H1 (cell line): ENCODE data around the gene ZNF536. TPM values are rescaled to one million over a fixed set of nuclear protein-coding genes. Genes with fewer than 3 reads are reported as not detected.

Experiments used
- CTCF ChIA-PET: fragments of 300-600 bp; sonication (Branson Sonifier 250); formaldehyde crosslinking; loops from one replicate; lab custom pipeline; 2021; ENCODE audit not compliant: partially characterized antibody; lab: Charles Lee
- POLR2A ChIA-PET: fragments of 300-600 bp; sonication (Branson Sonifier 250); formaldehyde crosslinking; loops from one replicate; lab custom pipeline; 2021; ENCODE audit warnings: inconsistent platforms; ENCODE audit not compliant: partially characterized antibody; lab: Charles Lee
- DNase-seq, 2 experiments: peaks; one replicate each; pipeline versions ENCODE4 v3.0.0 to v3.0.0-alpha.2; 2010 to 2022; ENCODE audit warnings: low spot score in 2 of 2, low read depth in 1 of 2, mixed read lengths in 1 of 2
- FAIRE-seq: peaks from 2 replicates; lab custom pipeline; 2011; peaks lifted over from hg19 to GRCh38; lab: Jason Lieb, UNC
- H2AFZ ChIP-seq: 2 replicates; pipeline ENCODE4 v1.8.1; 2012; ENCODE audit warnings: low read length, inconsistent platforms
- H2AK5ac ChIP-seq: 2 replicates; pipeline ENCODE4 v1.6.1; 2013; ENCODE audit warnings: low read depth, low read length
- H2BK120ac ChIP-seq: replicated peaks from 2 replicates; pipeline ENCODE3; 2013; ENCODE audit warnings: low read depth, low read length, inconsistent platforms
- H2BK12ac ChIP-seq: 2 replicates; pipeline ENCODE4 v1.6.1; 2013; ENCODE audit warnings: low read depth, low read length
- H2BK15ac ChIP-seq: 2 replicates; pipeline ENCODE4 v1.6.1; 2013; ENCODE audit warnings: low read length
- H2BK20ac ChIP-seq: 2 replicates; pipeline ENCODE4 v1.6.1; 2013; ENCODE audit warnings: low read length
- H2BK5ac ChIP-seq: 2 replicates; pipeline ENCODE4 v1.6.1; 2013; ENCODE audit warnings: low read depth, low read length
- H3K14ac ChIP-seq: 2 replicates; pipeline ENCODE4 v1.6.1; 2013; ENCODE audit warnings: inconsistent platforms; ENCODE audit not compliant: insufficient read length
- H3K18ac ChIP-seq: 2 replicates; pipeline ENCODE4 v1.6.1; 2013; ENCODE audit warnings: low read length; ENCODE audit errors: extremely low read depth
- H3K23ac ChIP-seq: 2 replicates; pipeline ENCODE4 v1.6.1; 2013; ENCODE audit warnings: inconsistent platforms; ENCODE audit not compliant: insufficient read length
- H3K23me2 ChIP-seq: 2 replicates; pipeline ENCODE4 v1.6.1; 2013; ENCODE audit warnings: low read depth, low read length
- H3K27ac ChIP-seq: 2 replicates; pipeline ENCODE4 v1.6.1; 2011; ENCODE audit warnings: low read depth, low read length, inconsistent platforms
- H3K27me3 ChIP-seq, 4 experiments: replicated peaks in 1 of 4; 1 replicate in 1 of 4; 2 replicates in 3 of 4; pipeline versions ENCODE4 v1.6.1 to v1.8.1; 2011 to 2013; ENCODE audit warnings: low read length in 3 of 4, mild to moderate bottlenecking in 3 of 4, inconsistent platforms in 2 of 4, mixed read lengths in 2 of 4, moderate library complexity in 1 of 4; ENCODE audit not compliant: control insufficient read depth in 3 of 4, insufficient read depth in 3 of 4; ENCODE audit errors: extremely low read depth in 1 of 4
- H3K36me3 ChIP-seq, 4 experiments: 2 replicates each; pipeline versions ENCODE4 v1.6.1 to v1.8.1; 2011 to 2013; ENCODE audit warnings: mild to moderate bottlenecking in 4 of 4, low read length in 3 of 4, moderate library complexity in 2 of 4, control low read depth in 1 of 4, inconsistent platforms in 1 of 4; ENCODE audit not compliant: insufficient read depth in 4 of 4, control insufficient read depth in 2 of 4
- H3K4ac ChIP-seq: replicated peaks from 2 replicates; pipeline ENCODE3; 2013; ENCODE audit warnings: low read length, low read depth, mixed read lengths, inconsistent platforms; ENCODE audit not compliant: insufficient read length
- H3K4me1 ChIP-seq, 4 experiments: replicated peaks in 1 of 4; 1 replicate in 1 of 4; 2 replicates in 3 of 4; pipeline versions ENCODE4 v1.6.1 to v1.8.1; 2011 to 2013; ENCODE audit warnings: low read length in 3 of 4, inconsistent platforms in 2 of 4, mixed read lengths in 1 of 4; ENCODE audit not compliant: insufficient read depth in 4 of 4, control insufficient read depth in 3 of 4
- H3K4me2 ChIP-seq, 2 experiments: 2 replicates each; pipeline versions ENCODE4 v1.6.1 to v1.8.1; 2011 to 2013; ENCODE audit warnings: low read depth in 2 of 2, low read length in 2 of 2, control low read depth in 1 of 2, inconsistent platforms in 1 of 2, mild to moderate bottlenecking in 1 of 2; ENCODE audit not compliant: insufficient read depth in 1 of 2
- H3K4me3 ChIP-seq, 4 experiments: fragments of 200-600, 300-600 bp in 1 of 4; sonication (generic), shearing (Covaris generic), sonication (Bioruptor Twin) in 1 of 4; 2 replicates each; pipeline versions ENCODE4 v1.5.1 to v1.8.1; 2011 to 2016; ENCODE audit warnings: low read length in 4 of 4, low read depth in 3 of 4, control low read depth in 2 of 4, inconsistent platforms in 2 of 4, mild to moderate bottlenecking in 2 of 4, mixed read lengths in 1 of 4, moderate library complexity in 1 of 4; ENCODE audit not compliant: insufficient read depth in 2 of 4; ENCODE audit errors: extremely low read depth in 1 of 4
- H3K56ac ChIP-seq: replicated peaks from 2 replicates; pipeline ENCODE3; 2013; ENCODE audit warnings: low read depth, mild to moderate bottlenecking, mixed read lengths, low read length, inconsistent platforms; ENCODE audit not compliant: insufficient read length
- H3K79me1 ChIP-seq: 2 replicates; pipeline ENCODE4 v1.6.1; 2013; ENCODE audit warnings: low read depth, low read length, control low read depth
- H3K79me2 ChIP-seq, 2 experiments: 2 replicates each; pipeline versions ENCODE4 v1.6.1 to v1.8.1; 2012 to 2013; ENCODE audit warnings: low read length in 2 of 2, mild to moderate bottlenecking in 2 of 2, inconsistent platforms in 1 of 2; ENCODE audit not compliant: insufficient read depth in 2 of 2, control insufficient read depth in 1 of 2
- H3K9ac ChIP-seq, 4 experiments: replicated peaks in 1 of 4; 1 replicate in 1 of 4; 2 replicates in 3 of 4; pipeline versions ENCODE4 v1.6.1 to v1.8.1; 2011 to 2013; ENCODE audit warnings: low read depth in 3 of 4, low read length in 3 of 4, control low read depth in 2 of 4, mild to moderate bottlenecking in 2 of 4, moderate library complexity in 2 of 4, inconsistent platforms in 1 of 4; ENCODE audit errors: extremely low read depth in 1 of 4
- H3K9me3 ChIP-seq, 2 experiments: 2 replicates each; pipeline versions ENCODE4 v1.6.1 to v1.8.1; 2012 to 2013; ENCODE audit warnings: mild to moderate bottlenecking in 2 of 2, moderate library complexity in 2 of 2, control low read depth in 1 of 2, inconsistent platforms in 1 of 2, low read depth in 1 of 2, low read length in 1 of 2, mixed read lengths in 1 of 2; ENCODE audit not compliant: insufficient read depth in 2 of 2
- H4K20me1 ChIP-seq, 2 experiments: replicated peaks in 1 of 2; 2 replicates each; pipeline versions ENCODE3 to v1.8.1; 2011 to 2013; ENCODE audit warnings: inconsistent platforms in 2 of 2, low read length in 2 of 2, mild to moderate bottlenecking in 1 of 2; ENCODE audit not compliant: insufficient read depth in 2 of 2, control insufficient read depth in 1 of 2
- H4K5ac ChIP-seq: 2 replicates; pipeline ENCODE4 v1.6.1; 2013; ENCODE audit warnings: low read length, low read depth, mixed read lengths, inconsistent platforms; ENCODE audit not compliant: insufficient read length
- H4K8ac ChIP-seq: 2 replicates; pipeline ENCODE4 v1.8.0; 2013; ENCODE audit warnings: mild to moderate bottlenecking, moderate library complexity, low read length, inconsistent platforms; ENCODE audit not compliant: insufficient read depth; ENCODE audit errors: extremely low read depth
- H4K91ac ChIP-seq: replicated peaks from 2 replicates; pipeline ENCODE3; 2013; ENCODE audit warnings: low read length, mixed read lengths, inconsistent platforms; ENCODE audit not compliant: insufficient read length
- BCL11A ChIP-seq, 2 experiments: IDR thresholded peaks; one replicate each; pipeline ENCODE4 v1.6.1; 2011; ENCODE audit warnings: low read depth in 2 of 2, low read length in 2 of 2, mild to moderate bottlenecking in 2 of 2
- CEBPB ChIP-seq: IDR thresholded peaks from 2 replicates; pipeline ENCODE4 v1.6.1; 2012; ENCODE audit warnings: low read depth, low read length
- RAD21 ChIP-seq, 2 experiments: IDR thresholded peaks in 1 of 2; conservative IDR thresholded peaks in 1 of 2; 2 replicates each; pipeline ENCODE4 v1.6.1; 2011; ENCODE audit warnings: low read depth in 2 of 2, low read length in 2 of 2, improper control_type of control experiment in 1 of 2, inconsistent platforms in 1 of 2, mild to moderate bottlenecking in 1 of 2, moderate library complexity in 1 of 2
- RFX5 ChIP-seq: IDR thresholded peaks from 2 replicates; pipeline ENCODE4 v1.6.1; 2011; ENCODE audit warnings: low read depth, low read length, improper control_type of control experiment, borderline replicate concordance
- SIX5 ChIP-seq: IDR thresholded peaks from 2 replicates; pipeline ENCODE4 v1.6.1; 2011; ENCODE audit warnings: mild to moderate bottlenecking, low read depth, low read length
- SUZ12 ChIP-seq: fragments of 200-600 bp; sonication (generic); IDR thresholded peaks from 2 replicates; pipeline ENCODE4 v1.6.1; 2012; ENCODE audit warnings: mild to moderate bottlenecking, inconsistent platforms, low read length, moderate library complexity, mixed read lengths
- TCF12 ChIP-seq: IDR thresholded peaks from 2 replicates; pipeline ENCODE4 v1.6.1; 2011; ENCODE audit warnings: low read depth, mild to moderate bottlenecking, low read length
- WGBS, 2 experiments: shearing (Covaris generic) in 1 of 2; methylation state at CpG; one replicate each; pipeline versions ENCODE4 v1.1.6 to v1.1.7; 2013 to 2015; ENCODE audit warnings: low lambda C conversion rate in 2 of 2, mixed read lengths in 2 of 2, inconsistent platforms in 1 of 2, low coverage in 1 of 2, missing lambda C conversion rate in 1 of 2; ENCODE audit not compliant: insufficient replicate concordance in 2 of 2, insufficient coverage in 1 of 2, insufficient read length in 1 of 2; ENCODE audit errors: extremely low coverage in 1 of 2, missing lambda C conversion rate in 1 of 2; 5-methylcytosine and 5-hydroxymethylcytosine counted together
- polyA plus RNA-seq, 7 experiments: library from polyadenylated mRNA; depleted of rRNA in 3 of 7; stranded (reverse) in 5 of 7; unstranded in 2 of 7; fragments of >200 nt in 5 of 7; fragments of 200-250 nt in 2 of 7; gene quantifications; 1 replicate in 5 of 7; 2 replicates in 1 of 7; 4 replicates in 1 of 7; pipeline versions ENCODE4 v1.2.1 to v1.2.3, GENCODE V29; 2011 to 2013; ENCODE audit warnings: missing spikeins in 2 of 7, mixed read lengths in 2 of 7
- total RNA-seq: library from RNA; stranded (reverse); fragmentation: NEBNext Ultra II Directional; extraction: Animal tissue kit (Norgen Biotek cat#: 25700); gene quantifications from 2 replicates; pipeline ENCODE4 v1.2.1, GENCODE V29; 2021

Gene ZNF536
- total and polyA plus RNA-seq, 2 of the 8 experiments (the other 6 are each of a cell fraction or from before 2014, with no cell fraction given) = 0.09 to 0.11 TPM

DNA sequence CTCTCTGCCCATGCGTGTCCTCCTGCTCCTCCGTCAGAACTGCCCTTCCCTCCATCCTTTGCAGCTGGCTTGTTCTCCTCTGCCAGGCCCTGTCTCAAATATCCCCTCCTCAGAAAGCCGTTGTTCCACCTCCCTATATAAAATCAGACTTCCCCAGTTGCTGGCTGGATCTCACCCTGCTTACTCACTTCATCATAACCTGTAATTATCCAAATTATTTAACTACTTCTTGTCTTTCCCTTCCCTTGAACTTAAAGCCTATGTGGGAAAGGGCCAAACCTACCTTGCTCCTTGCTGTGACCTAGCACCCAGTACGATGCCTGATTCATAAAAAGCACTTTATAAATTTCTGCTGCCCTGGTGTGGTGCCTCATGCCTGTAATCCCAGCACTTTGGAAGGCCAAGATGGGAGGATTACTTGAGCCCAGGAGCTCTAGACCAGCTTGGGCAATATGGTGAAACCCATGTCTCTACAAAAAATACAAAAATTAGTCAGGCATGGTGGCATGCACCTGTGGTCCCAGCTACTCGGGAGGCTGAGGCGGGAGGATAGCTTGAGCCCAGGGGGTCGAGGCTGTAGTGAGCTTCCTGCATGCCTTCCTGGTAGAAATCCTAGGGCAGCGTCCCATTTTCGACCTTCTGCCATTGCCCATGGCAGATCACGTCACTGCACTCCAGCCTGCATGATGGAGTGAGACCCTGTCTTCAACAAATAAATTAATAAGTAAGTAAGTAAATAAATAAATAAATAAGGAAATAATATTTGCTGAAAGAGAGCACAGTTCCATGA is 39.5 kb upstream of the ZNF536 start:
- no peak overlapping the region for H2BK12ac ChIP-seq
- H3K27ac ChIP-seq = no peak overlapping the region
- FAIRE-seq = no peak
- no peak overlapping the region for H2AFZ ChIP-seq
- H2AK5ac ChIP-seq = no peak overlapping the region
- no peaks in the 10 kb centered on the region for H3K9me3 ChIP-seq
- no peak overlapping the region for H2BK5ac ChIP-seq
- no peaks in the 10 kb centered on the region for H4K20me1 ChIP-seq
- H3K4me2 ChIP-seq = no peak overlapping the region
- no peak overlapping the region for H2BK120ac ChIP-seq
- H3K18ac ChIP-seq = no peak overlapping the region
- H3K14ac ChIP-seq = no peak overlapping the region
- no peak overlapping the region for H3K4ac ChIP-seq
- H4K91ac ChIP-seq = no peak overlapping the region
- no peaks in the 10 kb centered on the region for H3K79me1 ChIP-seq
- ChIA-PET POLR2A (no interaction called here), CTCF (interaction anchor here (1.5 kb wide), 1 partner anchor 11 kb away, joined by 5 read pairs; no protein-coding TSS in a partner anchor)
- H4K8ac ChIP-seq = no peak overlapping the region
- DNase-seq = no peak
- H3K36me3 ChIP-seq = no peaks in the 10 kb centered on the region
- no peak overlapping the region for H3K4me3 ChIP-seq
- no peaks in the 10 kb centered on the region for H3K23me2 ChIP-seq
- no peak overlapping the region for H2BK15ac ChIP-seq
- no peak overlapping the region for H3K23ac ChIP-seq
- H3K56ac ChIP-seq = no peak overlapping the region
- H3K9ac ChIP-seq = no peak overlapping the region
- no peak overlapping the region for H2BK20ac ChIP-seq
- no peak for TF ChIP-seq SUZ12
- TF ChIP-seq CEBPB = no peak
- TF ChIP-seq BCL11A (IDR thresholded peaks at IDR 0.05; ENCODE audit: low read depth in 2 of 2, low read length in 2 of 2) = no peak
- no peak for TF ChIP-seq TCF12
- TF ChIP-seq SIX5 = no peak
- TF ChIP-seq RFX5 = no peak
- TF ChIP-seq RAD21 (IDR thresholded peaks at IDR 0.05 in 1 of 2, conservative IDR thresholded peaks at IDR 0.05 in 1 of 2; ENCODE audit: low read depth in 2 of 2, low read length in 2 of 2) = no peak
- H3K27me3 ChIP-seq = no peaks in the 10 kb centered on the region
- H3K79me2 ChIP-seq = no peaks in the 10 kb centered on the region
- WGBS, 2 experiments = 91% methylated on average over 10 of the region's 10 CpGs; no CpG with 5 or more reads in 1 of the 2 experiments
- H4K5ac ChIP-seq = no peak overlapping the region
- H3K4me1 ChIP-seq = no peaks in the 10 kb centered on the region
